Stimulated activated CD4-positive, alpha-beta T cell treated with anti-CD3 and anti-CD28 coated beads, TNF-alpha, amount 100 ng/mL, for 24 hours (primary cell): ENCODE data around the gene CAPZB.

Experiments
- DNase-seq, 3 experiments: peaks; one replicate each; pipeline ENCODE4 v3.0.0-alpha.2; 2020; ENCODE audit warnings: low read depth in 3 of 3

Gene CAPZB

GRCh38 chr1:19405761-19406487 is 79.4 kb downstream of the CAPZB start:
- no peak for DNase-seq

GRCh38 chr1:19405195-19405760 is 80.1 kb downstream of the CAPZB start:
- DNase-seq = no peak

GRCh38 chr1:19404748-19405147 is 80.6 kb downstream of the CAPZB start:
- DNase-seq = no peak

GRCh38 chr1:19403256-19403655 is 82.1 kb downstream of the CAPZB start:
- no peak for DNase-seq

GRCh38 chr1:19402031-19402813 is 83.1 kb downstream of the CAPZB start:
- no peak for DNase-seq

GRCh38 chr1:19401535-19401889 is 83.8 kb downstream of the CAPZB start:
- no peak for DNase-seq

GRCh38 chr1:19400875-19401534 is 84.3 kb downstream of the CAPZB start:
- no peak for DNase-seq

- DNase-seq = no peak
Observed at GRCh38 chr1:19400192-19400611, 85.1 kb downstream of the CAPZB start.

GRCh38 chr1:19398309-19398760 is 87.0 kb downstream of the CAPZB start:
- peak in 1 of 3 experiments; percentile 23 for DNase-seq

- DNase-seq = no peak
Observed at GRCh38 chr1:19397217-19397945, 88.0 kb downstream of the CAPZB start.

GRCh38 chr1:19396280-19396679 is 89.1 kb downstream of the CAPZB start:
- no peak for DNase-seq

GRCh38 chr1:19395678-19396192 is 89.6 kb downstream of the CAPZB start:
- DNase-seq = no peak

GRCh38 chr1:19393046-19393445 is 92.3 kb downstream of the CAPZB start:
- no peak for DNase-seq

- DNase-seq = no peak
Observed at GRCh38 chr1:19392221-19392620, 93.1 kb downstream of the CAPZB start.

GRCh38 chr1:19391596-19391981 is 93.8 kb downstream of the CAPZB start:
- DNase-seq = no peak

- DNase-seq = peak; percentile 20 to 52 (median 51)
Observed at GRCh38 chr1:19390901-19391595, 94.3 kb downstream of the CAPZB start.

- DNase-seq = no peak
Observed at GRCh38 chr1:19390166-19390850, 95.0 kb downstream of the CAPZB start.

GRCh38 chr1:19388980-19389379 is 96.4 kb downstream of the CAPZB start:
- DNase-seq = no peak

GRCh38 chr1:19387045-19387467 is 98.3 kb downstream of the CAPZB start:
- DNase-seq = no peak
